Measurements from ENCODE around the gene KIAA1191. TPM values are rescaled to one million over a fixed set of nuclear protein-coding genes. Genes with fewer than 3 reads are reported as not detected.

Gene KIAA1191
- 76.3 and 103 TPM in 2 replicates for total RNA-seq

GRCh38 chr5:176361437-176362232, at the start of gene KIAA1191:
TSS of gene KIAA1191 (minus strand) at chr5:176361764. CDS start at chr5:176359508, 2,256 bp downstream.

GRCh38 chr5:176388444-176389134, 27.0 kb upstream of the KIAA1191 start, which contains the start of the genes HIGD2A and NOP16:
TSS of gene HIGD2A (plus strand) at chr5:176388751. CDS start at chr5:176388820, 69 bp downstream.
TSS of gene NOP16 (minus strand) at chr5:176388598. CDS start at chr5:176388539, 59 bp downstream.

GRCh38 chr5:176365351-176366231, 4.0 kb upstream of the KIAA1191 start, which contains the start of gene ARL10:
TSS of gene ARL10 (plus strand) at chr5:176365487. CDS start at chr5:176365564, 77 bp downstream.

Other genes starting within 250 kb of the KIAA1191 start
- gene SIMC1, start 123.3 kb downstream of the KIAA1191 start, total RNA-seq: 7.4 and 9.4 TPM in 2 replicates
- gene ARL10, start 3.7 kb upstream of the KIAA1191 start, total RNA-seq: 23.8 and 25.2 TPM in 2 replicates
- 6.8 and 10.7 TPM in 2 replicates for gene NOP16, start 26.8 kb upstream of the KIAA1191 start, total RNA-seq
- 15.4 and 21.3 TPM in 2 replicates for gene HIGD2A, start 27.0 kb upstream of the KIAA1191 start, total RNA-seq
- 72.2 and 86.4 TPM in 2 replicates for gene CLTB, start 54.8 kb upstream of the KIAA1191 start, total RNA-seq
- 39.5 and 48.1 TPM in 2 replicates for gene FAF2, start 86.6 kb upstream of the KIAA1191 start, total RNA-seq
- gene RNF44, start 175.6 kb upstream of the KIAA1191 start, total RNA-seq: 2.1 and 4.6 TPM in 2 replicates
- 0.05 TPM in 1 of 2 replicates, not detected in the other for gene CDHR2, start 187.6 kb upstream of the KIAA1191 start, total RNA-seq
- gene GPRIN1, start 248.4 kb upstream of the KIAA1191 start, total RNA-seq: 1.8 and 7.3 TPM in 2 replicates

Data from smooth muscle cell of the umbilical artery (primary cell).